ENCODE measurements around the gene PPP1CC.

- TF ChIP-seq, protein P1, sequence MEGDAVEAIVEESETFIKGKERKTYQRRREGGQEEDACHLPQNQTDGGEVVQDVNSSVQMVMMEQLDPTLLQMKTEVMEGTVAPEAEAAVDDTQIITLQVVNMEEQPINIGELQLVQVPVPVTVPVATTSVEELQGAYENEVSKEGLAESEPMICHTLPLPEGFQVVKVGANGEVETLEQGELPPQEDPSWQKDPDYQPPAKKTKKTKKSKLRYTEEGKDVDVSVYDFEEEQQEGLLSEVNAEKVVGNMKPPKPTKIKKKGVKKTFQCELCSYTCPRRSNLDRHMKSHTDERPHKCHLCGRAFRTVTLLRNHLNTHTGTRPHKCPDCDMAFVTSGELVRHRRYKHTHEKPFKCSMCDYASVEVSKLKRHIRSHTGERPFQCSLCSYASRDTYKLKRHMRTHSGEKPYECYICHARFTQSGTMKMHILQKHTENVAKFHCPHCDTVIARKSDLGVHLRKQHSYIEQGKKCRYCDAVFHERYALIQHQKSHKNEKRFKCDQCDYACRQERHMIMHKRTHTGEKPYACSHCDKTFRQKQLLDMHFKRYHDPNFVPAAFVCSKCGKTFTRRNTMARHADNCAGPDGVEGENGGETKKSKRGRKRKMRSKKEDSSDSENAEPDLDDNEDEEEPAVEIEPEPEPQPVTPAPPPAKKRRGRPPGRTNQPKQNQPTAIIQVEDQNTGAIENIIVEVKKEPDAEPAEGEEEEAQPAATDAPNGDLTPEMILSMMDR (IDR thresholded peaks at IDR 0.05) = no peak
- TF ChIP-seq GTF2I (CRISPR knock-in tag; conservative IDR thresholded peaks at IDR 0.05) = no peak
These were observed 43.3 kb upstream of the PPP1CC start for GRCh38 chr12:110786012-110786411.
